Femur (tissue), 1 donor: ENCODE data around the gene USP24.
"Not testable (repeated sequence)": the region's sequence is repeated elsewhere in the genome, so short reads cannot be mapped to it uniquely, and the experiment has no call there.

ENCODE experiments used
- DNase-seq: peaks from one replicate; pipeline ENCODE4 v3.0.0-alpha.2; 2017

Gene USP24

GRCh38 chr1:55194851-55195250 lies 20.3 kb downstream of the USP24 start:
- no peak for DNase-seq

- DNase-seq, result no peak
Observed at GRCh38 chr1:55192093-55192492, 23.1 kb downstream of the USP24 start.

GRCh38 chr1:55191219-55191952 lies 23.8 kb downstream of the USP24 start:
- DNase-seq, result not testable (repeated sequence)

- DNase-seq, result no peak
Observed at GRCh38 chr1:55190109-55190508, 25.1 kb downstream of the USP24 start.

GRCh38 chr1:55188909-55189308 lies 26.3 kb downstream of the USP24 start:
- no peak for DNase-seq

- DNase-seq, result no peak
Observed at GRCh38 chr1:55185832-55186231, 29.3 kb downstream of the USP24 start.

GRCh38 chr1:55184859-55185258 lies 30.3 kb downstream of the USP24 start:
- DNase-seq, result no peak

GRCh38 chr1:55181666-55182065 lies 33.5 kb downstream of the USP24 start:
- no peak for DNase-seq

GRCh38 chr1:55180075-55180670 lies 35.0 kb downstream of the USP24 start:
- DNase-seq, result no peak

GRCh38 chr1:55179177-55179835 lies 35.9 kb downstream of the USP24 start:
- DNase-seq, result no peak

GRCh38 chr1:55172687-55173086 lies 42.5 kb downstream of the USP24 start:
- no peak for DNase-seq

- no peak for DNase-seq
Observed at GRCh38 chr1:55172272-55172671, 42.9 kb downstream of the USP24 start.

- DNase-seq, result no peak
Observed at GRCh38 chr1:55171694-55172093, 43.5 kb downstream of the USP24 start.

- DNase-seq, result no peak
Observed at GRCh38 chr1:55170426-55170825, 44.7 kb downstream of the USP24 start.

GRCh38 chr1:55169126-55169525 lies 46.0 kb downstream of the USP24 start:
- no peak for DNase-seq

GRCh38 chr1:55168353-55168752 lies 46.8 kb downstream of the USP24 start:
- no peak for DNase-seq

GRCh38 chr1:55167224-55167871 lies 47.8 kb downstream of the USP24 start:
- no peak for DNase-seq

- no peak for DNase-seq
Observed at GRCh38 chr1:55164906-55165305, 50.3 kb downstream of the USP24 start.

GRCh38 chr1:55159571-55159970 lies 55.6 kb downstream of the USP24 start:
- DNase-seq, result no peak

GRCh38 chr1:55156608-55157007 lies 58.6 kb downstream of the USP24 start:
- no peak for DNase-seq

GRCh38 chr1:55156093-55156492 lies 59.1 kb downstream of the USP24 start:
- DNase-seq, result no peak

GRCh38 chr1:55155522-55155921 lies 59.6 kb downstream of the USP24 start:
- DNase-seq, result peak; percentile 28

GRCh38 chr1:55154616-55155015 lies 60.5 kb downstream of the USP24 start:
- DNase-seq, result no peak

- DNase-seq, result no peak
Observed at GRCh38 chr1:55153031-55153430, 62.1 kb downstream of the USP24 start.
